NCI-H82 treated with DMSO at 0.1 percent for 48 hours (cell line): ENCODE data around the gene MCC.

Experiments
- DNase-seq: peaks from one replicate; lab custom pipeline; 2025; ENCODE audit not compliant: unreplicated experiment; lab: John Stamatoyannopoulos, UW

MCC gene

GRCh38 chr5:113061846-113062780 lies 426.1 kb downstream of the MCC start:
- DNase-seq, result no peak

DNA sequence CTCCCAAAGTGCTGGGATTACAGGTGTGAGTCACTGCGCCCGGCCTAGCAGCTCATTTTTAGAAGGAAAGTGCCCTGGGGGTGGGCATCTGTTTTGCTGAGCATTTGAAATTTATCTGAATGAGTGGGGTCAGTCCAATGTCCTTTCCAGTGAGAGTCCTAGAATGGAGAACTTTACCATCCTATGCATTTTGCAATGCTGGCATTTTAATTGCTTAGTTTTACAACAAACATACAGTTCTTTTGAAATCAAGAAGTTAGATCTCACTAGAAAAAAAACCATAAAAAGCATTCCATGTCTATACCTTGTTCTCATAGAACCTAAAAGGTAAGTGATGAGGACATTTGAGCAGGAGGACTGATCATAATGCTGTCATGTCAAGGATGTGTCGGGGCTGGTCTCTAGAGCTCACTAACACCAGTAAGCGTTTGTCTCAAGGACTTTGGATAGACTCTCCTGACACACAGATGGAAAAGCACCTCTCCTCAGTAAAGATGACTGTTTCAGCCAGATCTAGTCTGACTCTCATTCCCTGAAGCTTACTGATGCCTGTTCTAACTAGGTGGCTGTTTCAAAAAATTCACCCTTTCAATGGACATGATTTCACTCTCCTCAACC lies 427.7 kb downstream of the MCC start:
- DNase-seq, result no peak

DNA sequence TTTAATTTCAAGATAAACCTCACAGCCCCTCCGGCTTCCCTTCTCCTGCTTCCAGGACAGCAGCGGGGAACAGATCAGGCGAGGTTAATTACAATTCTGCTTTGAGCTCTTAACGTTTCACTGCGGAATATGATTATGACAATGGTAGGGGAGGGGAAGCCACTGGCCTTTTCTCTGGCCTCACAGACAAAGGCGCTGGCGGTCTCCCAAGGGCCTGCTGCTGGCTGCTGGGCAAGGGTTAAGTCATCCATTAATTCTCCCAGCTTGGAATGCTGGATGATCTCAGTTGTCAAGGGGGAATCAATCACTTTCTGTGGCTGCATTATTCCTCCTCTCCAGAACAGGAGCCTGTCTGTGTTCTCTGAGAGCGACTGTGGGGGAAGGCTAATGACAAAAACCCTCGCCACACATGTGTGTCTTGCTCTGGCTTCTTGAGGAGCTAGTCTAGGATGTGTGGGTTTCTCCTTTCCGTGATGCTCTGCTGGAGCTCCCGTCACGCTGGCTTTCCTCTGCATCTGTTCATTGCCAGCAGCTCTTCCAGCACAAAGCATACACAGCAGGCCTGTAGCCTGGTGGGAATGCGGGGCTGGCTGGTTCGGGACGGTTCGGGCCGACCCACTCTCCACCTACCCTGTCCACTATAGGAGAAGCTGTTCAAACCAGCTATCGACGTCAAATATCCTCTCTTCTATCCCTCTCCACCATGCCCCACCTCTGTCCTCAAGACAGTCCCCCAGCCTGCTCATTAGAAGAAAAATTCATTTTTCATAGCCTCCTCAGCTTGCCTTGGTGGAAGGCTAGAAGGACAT lies 428.8 kb downstream of the MCC start:
- DNase-seq, result no peak

DNA sequence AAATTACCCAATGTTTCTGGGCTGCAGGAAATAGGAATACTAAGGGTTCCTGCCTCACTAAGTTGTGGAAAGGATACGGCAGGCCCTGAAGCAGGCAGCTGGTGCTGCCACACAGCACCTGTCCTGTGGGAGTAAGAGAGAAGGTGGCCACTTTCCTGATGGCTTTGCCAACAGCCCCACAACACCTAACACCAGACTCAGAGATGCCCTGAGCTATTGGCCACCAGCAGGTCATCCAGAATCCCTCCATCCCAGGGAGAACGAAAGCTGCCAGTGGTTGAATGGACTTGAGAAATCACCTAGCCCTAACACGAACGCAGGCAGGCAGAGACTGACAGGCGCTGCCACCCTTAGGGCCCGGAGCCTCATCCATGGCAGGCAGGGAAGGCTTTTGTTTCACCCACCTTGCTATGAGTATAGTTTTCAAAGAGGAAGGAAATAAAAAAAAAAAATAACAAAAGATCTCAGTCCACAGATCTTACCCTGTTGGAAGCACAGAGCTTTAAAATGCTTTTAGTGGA lies 429.5 kb downstream of the MCC start:
- no peak for DNase-seq

DNA sequence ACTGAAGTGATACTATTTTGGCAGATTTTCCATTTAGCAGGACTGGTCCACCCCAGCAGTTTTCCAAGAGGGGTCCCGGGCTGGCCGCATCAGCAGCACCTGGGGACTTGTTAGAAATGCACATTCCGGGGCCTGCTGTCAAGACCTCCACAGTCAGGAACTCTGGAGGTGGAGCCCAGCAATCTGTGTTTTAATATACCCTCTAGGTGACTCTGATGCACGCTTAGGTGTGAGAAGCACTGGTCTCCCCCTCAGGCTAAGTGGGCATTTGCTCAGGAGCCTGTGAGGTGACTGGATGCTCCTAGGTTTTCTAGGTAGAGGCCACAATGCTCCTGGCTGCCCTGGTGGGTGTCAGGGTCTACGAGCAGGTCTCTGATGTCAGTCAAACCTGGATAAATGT lies 430.0 kb downstream of the MCC start:
- DNase-seq, result no peak

- no peak for DNase-seq
Observed at GRCh38 chr5:113057557-113057984, 430.7 kb downstream of the MCC start.

DNA sequence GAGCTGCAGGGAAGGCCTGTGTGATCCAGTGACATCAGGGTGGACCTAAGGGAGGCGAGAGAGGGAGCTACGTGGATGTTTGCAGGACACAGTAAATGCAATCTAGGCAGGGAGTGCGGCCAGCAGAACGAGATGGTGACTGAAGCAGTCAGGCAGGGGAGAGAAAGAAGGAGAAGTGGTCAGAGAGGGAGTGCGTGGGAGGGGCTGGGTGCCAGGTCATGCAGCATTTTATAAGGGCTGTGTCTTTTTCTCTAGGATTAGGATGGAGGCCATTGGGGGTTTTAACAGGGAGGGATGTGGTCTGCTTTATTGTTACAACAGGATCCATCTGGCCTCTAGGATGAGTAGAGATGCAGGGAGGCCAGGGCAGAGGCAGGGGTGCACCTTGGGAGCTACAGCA lies 431.3 kb downstream of the MCC start:
- DNase-seq, result no peak

- DNase-seq, result no peak
Observed at GRCh38 chr5:113054899-113055298, 433.4 kb downstream of the MCC start.

- no peak for DNase-seq
Observed at GRCh38 chr5:113053511-113053995, 434.7 kb downstream of the MCC start.

- DNase-seq, result no peak
Observed at GRCh38 chr5:113052041-113052795, 436.0 kb downstream of the MCC start.

- no peak for DNase-seq
Observed at GRCh38 chr5:113050721-113051382, 437.4 kb downstream of the MCC start.

DNA sequence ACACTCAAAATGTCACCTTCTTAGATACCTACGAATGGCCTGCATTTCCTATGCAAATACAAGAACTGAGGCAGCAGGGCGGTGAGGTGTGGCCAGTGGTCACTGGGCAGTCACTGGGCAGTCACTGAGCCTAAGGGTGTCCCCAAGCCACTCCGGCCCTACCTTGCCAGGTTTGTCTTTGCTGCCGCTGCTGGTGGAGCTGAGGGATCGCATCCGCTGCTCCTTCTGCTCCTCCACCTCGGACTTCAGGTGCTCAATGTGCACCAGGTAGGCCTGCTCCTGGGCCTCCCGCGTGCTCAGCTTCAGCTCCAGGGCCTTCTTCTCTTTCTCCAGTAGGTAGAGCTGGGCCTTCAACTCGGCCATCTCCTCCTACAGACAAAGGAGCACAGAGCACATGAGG lies 439.3 kb downstream of the MCC start:
- DNase-seq, result no peak

DNA sequence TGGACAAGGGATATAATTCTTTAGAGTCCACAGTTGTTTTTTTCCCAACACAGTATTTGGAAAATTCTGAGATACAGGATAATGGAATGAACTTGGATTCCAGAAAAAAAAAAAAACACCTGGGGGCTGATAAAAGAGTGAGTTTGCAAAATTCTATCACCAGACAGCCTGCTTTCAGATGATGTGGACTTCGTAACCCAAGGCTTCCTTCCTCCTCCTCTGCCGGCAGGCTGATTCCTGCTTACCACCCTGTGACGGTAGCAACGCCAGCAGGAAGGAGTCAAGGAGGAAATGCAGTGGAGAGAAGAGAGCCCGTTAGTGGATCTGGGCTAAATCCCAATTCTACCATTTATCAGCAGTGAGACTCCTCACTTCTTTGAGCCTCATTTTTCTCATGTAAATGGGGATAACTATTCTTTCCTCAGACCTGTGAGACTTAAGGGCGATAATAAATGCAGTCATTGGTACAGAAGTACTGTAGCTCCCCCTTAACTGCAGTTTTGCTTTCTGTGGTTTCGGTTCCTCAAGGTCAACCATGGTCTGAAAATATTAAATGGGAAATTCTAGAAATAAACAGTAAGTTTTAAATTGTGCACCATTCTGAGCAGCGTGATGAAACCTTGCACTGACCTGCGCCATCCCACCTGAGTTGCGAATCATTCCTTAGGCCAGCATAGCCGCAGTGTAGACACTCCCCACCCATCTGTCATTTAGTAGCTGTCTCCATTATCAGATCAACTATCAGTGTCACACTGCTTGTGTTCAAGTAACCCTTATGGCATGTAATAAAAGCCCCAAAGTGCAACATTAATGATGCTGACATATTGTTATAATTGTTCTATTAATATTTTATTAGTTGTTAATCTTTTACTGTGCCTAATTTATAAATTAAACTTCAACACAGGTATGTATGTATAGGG lies 440.3 kb downstream of the MCC start:
- no peak for DNase-seq

- no peak for DNase-seq
Observed at GRCh38 chr5:113047234-113047633, 441.0 kb downstream of the MCC start.

- DNase-seq, result no peak
Observed at GRCh38 chr5:113044776-113045465, 443.3 kb downstream of the MCC start.

GRCh38 chr5:113043491-113043931 lies 444.7 kb downstream of the MCC start:
- no peak for DNase-seq

DNA sequence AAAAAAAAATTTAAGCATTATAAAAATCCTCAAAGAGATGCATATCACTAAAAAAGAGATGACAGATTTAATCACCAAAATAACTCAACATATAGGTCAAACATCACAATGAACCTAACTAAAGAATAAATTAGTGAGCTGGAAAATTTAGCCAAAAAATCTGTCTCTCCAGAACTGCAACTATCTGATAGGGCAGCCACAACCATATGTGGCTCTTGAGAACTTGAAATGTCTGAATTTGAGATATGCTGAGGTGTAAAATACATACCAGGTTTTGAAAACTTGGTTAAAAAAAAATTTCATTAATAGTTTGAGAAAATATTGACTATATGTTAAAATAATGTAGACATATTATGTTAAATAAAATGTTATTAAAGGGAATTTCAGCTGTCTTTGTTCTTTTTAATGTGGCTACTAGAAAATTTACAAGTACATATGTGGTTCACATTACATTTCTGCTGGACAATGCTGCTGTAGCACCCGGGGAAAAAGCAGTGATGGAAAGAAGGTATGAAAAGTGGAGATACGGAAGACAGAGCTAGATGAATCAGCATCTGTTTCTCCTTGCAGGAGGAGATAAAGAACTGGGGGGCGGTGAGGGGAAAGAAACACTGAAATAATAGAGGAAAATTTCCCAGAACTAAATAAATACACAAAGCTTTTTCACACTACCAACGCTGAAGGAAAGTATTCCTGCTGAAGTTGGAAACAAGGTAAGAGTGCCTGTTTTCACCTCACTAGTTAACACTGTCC lies 445.6 kb downstream of the MCC start:
- DNase-seq, result no peak
